SK-N-DZ (cell line): ENCODE measurements around the gene GNLY.

Source experiments
- DNase-seq: peaks from one replicate; pipeline ENCODE4 v3.0.0-alpha.2; 2015; ENCODE audit warnings: low spot score

The GNLY gene

DNA sequence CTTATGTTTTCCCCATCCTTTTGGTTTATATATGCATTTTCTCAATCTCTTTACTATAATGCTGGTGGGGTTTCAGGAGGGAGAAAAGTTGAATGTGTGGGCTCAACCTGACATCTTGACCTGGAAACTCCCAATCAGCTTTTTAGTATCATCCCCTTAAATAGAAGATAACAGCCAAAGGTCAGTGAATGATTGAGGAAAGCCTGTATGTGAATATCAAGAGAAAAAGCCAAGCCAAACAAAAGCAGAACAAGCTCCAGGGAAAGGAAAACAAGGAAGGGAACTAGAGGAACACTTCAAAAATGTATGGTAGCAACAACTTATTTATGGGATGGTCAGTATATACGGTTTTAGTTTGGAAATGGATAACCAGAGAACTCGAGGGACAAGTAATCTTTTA is 31.3 kb downstream of the GNLY start:
- no peak for DNase-seq

- DNase-seq: no peak
Measured at GRCh38 chr2:85727798-85728197, 33.6 kb downstream of the GNLY start.

DNA sequence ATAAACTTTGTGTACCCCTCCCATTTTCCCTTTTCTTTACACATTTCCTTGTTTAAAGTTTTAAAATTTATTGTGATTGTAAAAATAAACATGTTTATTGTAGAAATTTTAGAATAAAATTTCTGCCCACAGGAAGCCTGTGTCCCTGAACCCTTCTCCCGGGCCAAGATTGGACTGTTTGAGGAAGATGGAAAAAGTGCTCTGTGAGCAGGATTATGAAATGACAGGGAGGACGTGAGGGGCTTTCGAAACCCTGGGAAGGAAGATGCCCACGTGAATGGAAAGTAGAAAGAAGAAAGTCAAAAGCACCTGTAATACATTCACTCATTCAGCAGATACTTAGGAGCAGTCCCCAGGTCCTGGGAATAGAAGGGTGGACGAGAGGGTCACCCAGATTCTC is 34.2 kb downstream of the GNLY start:
- DNase-seq: no peak

DNA sequence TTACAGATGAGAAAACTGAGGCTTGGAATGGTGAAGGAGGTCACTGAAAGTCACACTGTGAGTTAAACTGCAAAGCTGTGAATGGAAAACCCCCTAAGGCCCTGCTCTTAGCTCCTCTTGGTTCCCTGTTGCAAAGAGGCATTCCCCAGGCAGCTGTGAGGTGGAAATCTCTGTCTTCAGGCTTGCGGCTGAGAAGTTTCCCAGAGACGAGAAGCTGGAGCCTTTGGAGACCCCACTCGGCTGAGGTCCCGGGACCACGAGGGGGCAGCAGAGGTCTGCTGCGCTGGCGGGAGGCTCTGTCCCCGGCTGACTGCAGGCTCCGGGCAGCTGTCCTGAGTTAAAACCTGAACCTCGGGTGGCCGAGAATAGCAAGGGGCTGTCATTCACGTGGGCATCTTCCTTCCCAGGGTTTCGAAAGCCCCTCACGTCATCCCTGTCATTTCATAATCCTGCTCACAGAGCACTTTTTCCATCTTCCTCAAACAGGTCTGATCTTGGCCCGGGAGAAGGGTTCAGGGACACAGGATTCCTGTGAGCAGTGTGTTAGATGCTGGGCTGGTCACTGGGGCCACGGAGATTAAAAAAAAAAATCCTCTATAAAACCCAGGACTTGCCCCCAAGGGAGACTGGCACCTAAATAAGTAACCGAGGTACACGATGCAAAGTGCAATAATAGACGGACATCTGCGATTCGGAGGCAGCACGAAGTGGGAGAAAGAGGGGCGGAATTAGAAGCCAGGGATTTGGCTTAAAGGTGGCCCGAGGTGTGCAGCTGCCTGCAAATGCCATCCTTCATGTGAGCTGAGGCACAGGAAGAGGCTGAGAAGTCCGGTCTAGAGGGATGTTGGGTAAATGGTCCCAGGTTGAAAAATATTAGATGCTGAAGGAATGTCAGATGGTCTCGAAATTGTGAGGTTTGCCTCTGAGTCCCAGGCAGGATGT is 35.0 kb downstream of the GNLY start:
- DNase-seq: peak; percentile 76

DNA sequence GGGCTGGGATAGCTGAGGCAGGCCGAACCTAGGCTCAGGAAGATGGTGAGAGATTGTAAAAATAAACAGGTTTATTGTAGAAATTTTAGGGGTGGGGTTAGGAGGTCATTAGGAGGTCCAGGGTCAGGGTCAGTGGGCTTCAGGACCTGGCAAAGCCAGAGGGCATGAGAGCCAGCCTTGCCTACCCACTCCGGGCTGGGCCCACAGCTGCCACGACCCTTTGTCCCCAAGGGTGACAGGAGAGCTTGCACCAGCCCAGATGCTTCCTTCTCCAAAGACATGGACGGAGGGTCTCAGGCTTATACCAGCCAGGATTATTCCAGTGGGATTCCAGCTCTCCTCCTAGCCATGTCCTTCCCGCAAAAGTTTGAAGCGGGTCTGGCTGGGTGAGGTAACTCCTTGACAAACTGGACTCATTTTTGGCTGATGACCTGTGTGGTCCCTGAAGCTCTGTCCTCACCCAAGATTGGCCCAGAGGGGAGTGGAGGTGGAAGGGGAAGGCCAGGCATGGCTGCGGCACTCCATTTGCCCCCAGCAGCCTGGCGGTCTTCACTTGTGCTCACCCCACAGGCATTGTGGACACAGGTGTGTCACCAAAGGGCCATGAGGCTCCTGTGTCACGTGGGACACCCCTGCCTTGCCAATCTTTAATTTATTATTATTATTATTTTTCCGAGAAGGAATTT is 35.8 kb downstream of the GNLY start:
- no peak for DNase-seq

- DNase-seq: no peak
Measured at GRCh38 chr2:85730686-85731230, 36.6 kb downstream of the GNLY start.

GRCh38 chr2:85731606-85732005 is 37.4 kb downstream of the GNLY start:
- no peak for DNase-seq

DNA sequence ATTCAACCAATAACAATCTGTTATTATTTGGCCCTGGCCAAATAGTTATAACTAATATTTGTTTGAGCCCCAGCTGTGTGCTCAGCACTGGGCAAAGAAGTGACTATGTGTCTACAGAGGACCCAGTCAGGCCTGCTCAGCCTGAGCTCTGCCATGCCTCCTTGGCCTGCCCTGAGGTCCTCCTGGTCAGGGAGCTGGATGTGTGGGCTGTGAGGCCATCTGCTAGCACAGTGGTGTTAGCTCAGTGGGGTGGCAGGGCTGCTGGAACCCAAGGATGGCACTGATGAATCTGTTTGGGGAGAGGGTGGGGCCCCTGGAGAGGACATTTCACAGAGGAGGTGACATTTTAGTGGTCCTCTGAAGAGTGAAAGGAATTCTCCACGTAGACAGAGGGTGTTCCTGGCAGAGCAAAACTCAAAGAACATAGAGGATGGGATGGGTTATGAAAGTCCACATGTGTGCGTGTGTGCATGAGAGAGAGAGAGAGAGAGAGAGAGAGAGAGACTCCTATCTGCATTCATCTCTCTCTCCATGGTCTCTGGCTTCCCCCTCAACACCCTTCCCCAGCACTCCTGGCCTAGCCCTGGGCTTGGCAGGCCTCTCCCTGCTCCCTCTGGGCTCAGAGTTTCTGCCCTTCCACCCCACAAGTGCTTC is 38.4 kb downstream of the GNLY start:
- DNase-seq: no peak

DNA sequence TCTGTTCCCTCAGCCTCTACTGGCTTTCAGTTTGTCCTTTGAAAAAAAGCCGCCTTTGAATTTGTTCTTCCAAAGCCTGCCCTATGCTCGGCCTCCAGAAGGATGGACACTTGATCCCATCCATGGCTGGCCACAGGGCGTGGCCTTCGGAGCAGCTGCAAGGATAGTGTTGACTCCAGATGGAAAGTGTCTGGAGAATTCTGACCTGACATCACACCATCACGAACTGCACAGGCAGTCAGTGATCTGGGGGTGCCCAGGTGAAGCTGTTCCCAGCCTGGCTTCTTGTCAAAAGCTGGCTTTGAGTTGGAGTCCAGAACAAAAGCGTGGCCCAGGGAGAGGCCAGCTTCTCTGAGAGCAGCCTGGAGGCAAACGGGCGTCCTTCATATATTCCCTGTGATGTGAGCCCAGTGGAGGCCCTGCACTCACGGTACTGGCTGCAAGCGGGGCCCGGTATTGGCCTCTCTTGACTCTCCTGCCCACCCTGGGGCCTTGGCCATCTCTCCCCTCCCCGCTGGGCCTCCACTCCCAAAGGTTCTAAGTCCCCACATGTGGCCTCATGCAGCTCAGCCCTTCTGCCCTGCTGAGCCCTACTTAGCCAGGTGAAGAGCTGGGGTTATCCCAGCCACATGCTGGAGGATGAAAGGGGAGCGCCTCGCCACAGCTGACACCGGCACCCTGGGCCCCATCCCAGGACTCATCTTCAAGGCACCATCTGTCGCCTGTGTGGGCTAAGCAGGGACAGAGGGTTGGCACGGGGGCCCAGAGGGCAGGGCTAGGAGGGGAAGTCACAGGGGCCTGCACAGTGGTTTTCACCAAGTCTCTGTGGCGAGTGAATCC is 39.2 kb downstream of the GNLY start:
- DNase-seq: no peak

DNA sequence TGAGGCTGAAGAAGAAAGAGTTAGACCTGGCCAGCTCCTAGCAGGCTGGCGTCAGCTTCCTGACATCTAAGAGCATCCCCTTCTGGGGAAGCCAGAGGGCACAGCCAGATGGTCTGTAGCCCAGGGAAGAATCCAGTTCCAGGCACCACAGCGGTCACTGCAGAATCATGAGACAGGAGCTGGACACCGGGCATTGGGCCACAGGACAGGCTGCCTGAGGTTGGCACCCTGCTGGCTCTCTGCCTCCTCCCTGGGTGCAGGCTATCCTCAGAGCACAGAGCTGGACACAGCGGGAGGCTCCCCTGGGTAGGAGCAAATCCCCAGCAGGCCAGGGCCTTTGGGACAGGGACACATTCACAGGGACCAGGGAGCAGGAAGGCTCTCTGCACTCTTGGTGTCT is 39.9 kb downstream of the GNLY start:
- no peak for DNase-seq

GRCh38 chr2:85734942-85735608 is 40.9 kb downstream of the GNLY start:
- peak; percentile 40 for DNase-seq

DNA sequence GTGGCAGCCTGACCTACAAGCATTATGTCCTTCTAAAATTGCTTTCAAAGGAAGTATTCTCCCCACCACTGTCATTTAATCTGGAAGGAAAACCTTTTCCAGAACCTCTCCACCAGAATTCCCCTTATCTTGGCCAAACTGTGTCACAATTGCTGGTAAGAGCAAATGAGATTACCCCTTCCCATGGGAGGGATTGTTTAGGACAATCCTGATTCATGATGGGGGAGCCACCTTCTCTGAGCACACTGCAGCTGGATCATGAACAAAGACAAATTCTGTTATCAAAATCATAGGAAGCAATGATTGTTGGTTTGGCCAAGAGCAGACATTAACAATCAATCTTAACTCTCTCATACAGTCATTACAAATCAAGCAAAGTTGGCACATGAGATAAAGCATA is 41.5 kb downstream of the GNLY start:
- DNase-seq: peak; percentile 71

- no peak for DNase-seq
Measured at GRCh38 chr2:85736456-85737355, 42.5 kb downstream of the GNLY start.

- no peak for DNase-seq
Measured at GRCh38 chr2:85737481-85737880, 43.3 kb downstream of the GNLY start.

DNA sequence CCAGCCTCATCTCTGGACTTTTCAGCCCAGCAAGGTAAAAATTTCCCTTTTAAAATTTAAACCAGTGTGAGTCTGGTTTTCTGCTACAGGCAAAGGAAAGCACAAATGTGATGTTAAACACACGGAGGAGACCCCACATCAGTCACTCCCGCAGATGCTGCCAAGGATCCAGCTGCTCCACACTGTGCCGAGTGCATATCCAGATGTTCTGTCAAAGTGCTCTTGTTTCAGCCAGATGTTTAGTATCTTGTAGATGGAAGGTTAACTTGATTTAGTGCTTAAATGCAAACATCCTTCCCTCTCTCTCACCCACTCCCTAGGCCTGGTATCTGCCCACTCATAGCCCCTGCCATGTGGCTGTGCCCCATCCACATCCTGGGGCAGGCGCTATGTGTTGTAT is 43.8 kb downstream of the GNLY start:
- no peak for DNase-seq

DNA sequence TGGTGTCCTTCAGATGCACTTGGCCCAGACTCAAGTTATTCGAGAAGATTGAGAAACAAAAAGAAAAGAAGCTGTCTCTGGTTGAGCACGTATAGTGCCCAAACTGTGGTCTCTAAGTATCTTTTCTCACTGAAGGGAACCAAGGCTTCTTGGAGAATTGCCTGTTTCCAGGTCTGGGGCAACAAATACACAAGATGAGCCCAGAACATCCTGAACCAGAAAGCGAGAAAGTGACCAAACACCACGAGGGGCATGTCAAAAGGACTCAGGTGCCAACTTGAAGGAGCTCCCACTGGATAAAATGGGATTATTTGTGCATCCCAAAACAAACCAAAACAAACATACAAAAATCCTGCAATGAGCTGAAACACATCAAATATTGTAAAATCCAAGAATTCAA is 46.0 kb downstream of the GNLY start:
- no peak for DNase-seq

- DNase-seq: no peak
Measured at GRCh38 chr2:85741211-85741832, 47.2 kb downstream of the GNLY start.

GRCh38 chr2:85741833-85742455 is 47.8 kb downstream of the GNLY start:
- DNase-seq: no peak
